GM21515 (cell line): ENCODE measurements around the gene ZNF565.
"Not testable (repeated sequence)": the region's sequence is repeated elsewhere in the genome, so short reads cannot be mapped to it uniquely, and the experiment has no call there.

Experiments used
- ATAC-seq: cut with Tn5 transposase; IDR thresholded peaks from one replicate; pipeline ENCODE4 v1.9.1; 2021; ENCODE audit not compliant: unreplicated experiment

The ZNF565 gene

DNA sequence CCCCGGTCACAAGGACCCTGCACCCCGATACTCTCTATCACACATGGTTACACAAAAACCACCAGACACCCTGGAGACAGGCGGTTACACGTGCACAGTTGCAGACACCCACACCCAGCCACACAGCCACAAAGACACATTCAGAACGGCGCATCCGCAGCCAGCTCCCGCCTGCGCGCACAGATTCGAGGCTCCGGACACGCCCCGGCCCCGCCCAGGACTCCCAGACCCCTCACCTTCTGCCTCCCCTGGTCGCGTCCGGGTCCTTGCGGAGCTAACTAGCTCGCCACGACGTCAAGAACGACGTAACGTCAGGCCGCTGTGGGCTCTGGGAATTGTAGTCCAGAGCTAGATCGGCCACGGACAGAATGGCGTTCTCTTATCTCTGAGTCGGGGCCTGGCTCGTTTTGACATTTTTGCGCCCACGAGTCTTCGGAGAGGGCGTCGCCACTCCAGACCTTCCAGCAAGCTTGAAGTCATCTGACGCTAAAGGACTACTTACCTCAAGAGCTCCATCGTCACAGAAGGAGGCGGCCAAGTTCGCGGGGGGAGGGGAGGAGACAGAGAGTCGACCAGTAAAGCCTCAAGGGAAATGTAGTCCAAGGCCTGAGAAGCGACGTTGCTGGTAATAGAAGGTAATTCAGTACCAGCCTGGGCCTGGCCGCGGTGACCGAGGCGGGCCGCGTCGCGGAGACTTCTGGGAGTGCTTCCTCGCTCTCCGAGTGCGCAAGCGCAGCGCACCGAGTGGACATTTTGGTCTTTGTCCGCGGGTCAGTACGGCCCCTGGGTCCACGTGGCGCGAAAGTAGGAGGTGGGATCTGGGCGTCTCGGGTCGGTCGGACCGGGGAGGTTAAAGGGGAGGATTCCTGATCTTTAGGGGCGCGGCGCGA is at the start of gene ZNF565, which contains the start of gene ZNF146:
Gene ZNF565, minus strand, starts transcription at position 280 of the 890 bp plus-strand sequence. CDS start 12,680 bp downstream, outside the sequence.
Gene ZNF146, plus strand, starts transcription at position 721 of the 890 bp plus-strand sequence. CDS start 21,335 bp downstream, outside the sequence.
- peak; percentile 89 for ATAC-seq

DNA sequence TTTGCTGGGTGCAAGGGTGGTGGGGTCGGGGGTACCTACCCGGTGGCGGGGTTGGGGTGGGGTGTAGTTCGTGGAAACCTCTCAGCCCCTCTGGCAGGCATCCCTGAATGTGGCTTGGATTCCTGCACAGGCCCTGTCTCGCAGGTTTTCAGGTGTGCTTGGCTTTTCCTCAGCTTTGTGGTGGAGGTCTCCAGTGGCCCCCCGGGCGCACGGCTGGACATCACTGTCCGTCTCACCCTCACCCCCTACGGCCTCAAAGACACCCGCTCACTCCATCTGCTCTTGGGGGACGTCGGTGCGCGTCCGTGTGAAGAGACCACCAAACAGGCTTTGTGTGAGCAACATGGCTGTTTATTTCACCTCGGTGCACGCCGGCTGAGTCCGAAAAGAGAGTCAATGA is 44.7 kb upstream of the ZNF565 start:
- ATAC-seq, result no peak

DNA sequence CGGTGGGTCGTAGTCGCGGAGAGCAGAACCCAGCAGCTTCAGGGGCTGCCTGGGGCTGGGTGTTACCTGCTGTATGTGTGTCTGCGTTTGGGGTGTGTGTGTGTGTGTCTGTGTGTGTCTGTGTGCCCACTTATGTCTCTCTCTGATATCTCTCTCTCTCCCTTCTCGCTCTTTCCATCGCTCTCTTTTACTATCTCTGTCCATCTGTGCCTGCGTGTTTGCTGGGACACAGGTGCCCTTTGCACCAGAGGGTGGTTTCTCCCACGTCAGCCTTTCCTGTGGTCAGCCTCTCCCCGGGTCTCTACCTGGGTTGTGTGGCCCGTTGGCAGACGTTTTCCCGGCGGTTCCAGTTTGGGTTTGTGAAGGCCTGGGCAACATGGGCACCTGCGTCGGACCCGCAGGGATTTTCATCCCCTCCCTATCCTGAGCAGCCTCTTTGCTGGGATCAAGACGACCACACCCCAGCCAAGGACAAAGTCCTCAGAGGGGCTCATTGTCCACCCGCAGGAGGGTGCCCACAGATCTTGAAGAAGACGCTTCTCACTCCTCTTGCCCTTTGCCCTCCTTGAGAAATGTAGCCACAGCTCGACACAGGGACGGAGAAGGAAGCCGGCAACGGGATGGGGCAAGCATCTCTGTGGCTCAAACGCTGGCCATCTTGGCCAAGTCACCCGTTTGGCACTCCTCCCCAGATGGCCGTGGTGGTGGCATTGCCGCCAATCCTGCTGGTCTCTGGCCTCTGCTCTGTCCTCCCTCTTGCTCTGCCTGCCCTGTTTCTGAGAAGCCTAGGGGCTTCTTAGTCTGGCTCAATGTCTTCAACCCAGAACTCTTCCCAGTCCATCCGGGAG is 43.8 kb upstream of the ZNF565 start:
- ATAC-seq, result no peak

- no peak for ATAC-seq
These were observed 43.0 kb upstream of the ZNF565 start for GRCh38 chr19:36257520-36257876.

GRCh38 chr19:36256853-36257519 is 42.5 kb upstream of the ZNF565 start:
- no peak for ATAC-seq

DNA sequence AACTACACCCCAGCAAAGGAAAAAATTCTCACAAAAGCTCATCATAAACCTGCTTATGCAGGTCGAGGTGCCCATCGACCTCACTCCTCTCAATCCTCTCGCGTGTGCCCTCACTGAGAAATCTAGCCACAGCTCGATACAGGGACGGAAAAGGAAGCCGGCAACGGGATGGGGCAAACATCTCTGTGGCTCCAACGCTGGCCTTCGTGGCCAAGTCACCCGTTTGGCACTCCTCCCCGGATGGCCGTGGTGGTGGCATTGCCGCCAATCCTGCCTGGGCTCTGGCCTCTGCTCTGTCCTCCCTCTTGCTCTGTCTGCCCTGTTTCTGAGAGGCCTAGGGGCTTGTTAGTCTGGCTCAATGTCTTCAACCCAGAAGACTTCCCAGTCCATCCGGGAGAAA is 41.6 kb upstream of the ZNF565 start:
- no peak for ATAC-seq

DNA sequence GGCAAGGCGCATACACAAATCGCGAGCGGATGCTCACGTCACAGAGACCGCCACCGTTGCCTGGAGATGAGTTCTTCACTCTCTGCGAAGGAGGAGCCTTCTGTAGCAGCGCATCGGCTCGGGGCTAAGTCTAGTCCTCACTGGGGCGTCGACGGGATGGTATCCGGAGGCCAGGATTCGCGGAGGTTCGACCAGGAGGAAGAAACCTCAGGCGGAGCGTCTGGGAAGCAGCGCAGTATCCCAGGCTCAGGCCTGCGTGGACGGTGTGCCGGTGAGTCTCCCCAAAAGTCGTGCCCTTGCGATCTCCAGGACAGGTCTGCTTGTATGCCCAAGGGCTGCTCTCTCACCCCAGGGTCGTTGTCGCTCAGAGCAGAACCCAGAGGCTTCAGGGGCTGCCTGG is 40.9 kb upstream of the ZNF565 start:
- no peak for ATAC-seq

DNA sequence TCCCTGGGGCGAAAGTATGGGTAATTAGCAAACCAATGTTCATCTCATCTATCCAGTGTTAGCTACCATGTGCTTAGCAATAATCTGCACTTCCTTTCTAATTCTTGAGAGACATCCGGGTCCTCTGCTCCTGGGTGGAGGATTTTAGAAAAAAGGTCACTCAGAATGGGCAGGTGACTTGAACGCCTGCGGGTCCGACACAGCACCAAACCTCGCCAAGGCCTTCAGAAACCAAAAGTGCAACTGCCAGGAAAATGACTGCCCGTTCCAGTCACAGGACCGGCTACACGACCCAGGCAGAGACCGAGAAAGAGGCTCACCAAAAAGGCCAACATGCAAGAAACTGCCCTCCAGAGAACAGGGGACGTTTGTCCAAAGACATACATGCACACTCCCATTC is 40.4 kb upstream of the ZNF565 start:
- no peak for ATAC-seq

DNA sequence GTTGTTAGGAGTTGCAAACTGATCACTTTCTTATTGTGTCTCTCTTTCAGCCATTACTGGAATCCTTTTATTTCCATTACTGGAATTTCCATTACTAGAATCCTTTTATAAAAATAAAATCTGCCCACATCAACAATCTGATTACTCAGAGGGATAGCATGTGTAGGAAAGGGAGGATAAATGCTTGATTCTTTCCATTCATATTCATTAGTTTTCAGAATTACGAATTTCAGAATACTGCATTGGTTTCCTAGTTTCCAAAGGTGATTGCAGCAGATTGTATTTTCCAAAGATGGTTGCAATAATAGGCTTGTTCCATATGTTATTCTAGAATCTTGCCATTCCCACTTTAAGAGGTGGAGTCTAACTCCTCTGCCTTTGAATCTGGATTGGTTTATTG is 37.6 kb upstream of the ZNF565 start:
- ATAC-seq, result no peak

GRCh38 chr19:36246006-36246481 is 31.6 kb upstream of the ZNF565 start:
- ATAC-seq, result no peak

- ATAC-seq, result no peak
These were observed 30.9 kb upstream of the ZNF565 start for GRCh38 chr19:36245210-36246005.

DNA sequence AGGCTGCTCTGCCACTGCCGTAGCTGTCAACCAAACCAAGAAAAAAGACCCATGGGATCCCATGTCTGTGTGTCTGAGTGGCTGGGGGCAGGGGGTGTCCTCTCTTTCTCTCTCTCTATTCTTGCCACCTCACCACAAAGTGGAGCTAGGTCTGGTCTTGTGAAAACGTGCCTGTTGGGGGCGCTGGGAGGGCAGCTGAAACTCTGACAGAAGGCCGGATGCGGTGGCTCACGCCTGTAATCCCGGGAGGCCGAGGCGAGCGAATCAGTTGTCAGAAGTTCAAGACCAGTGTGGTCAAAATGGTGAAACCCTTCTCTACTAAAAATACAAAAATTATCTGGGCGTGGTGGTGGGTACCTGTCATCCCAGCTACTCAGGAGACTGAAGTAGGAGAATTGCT is 29.6 kb upstream of the ZNF565 start:
- ATAC-seq, result no peak

- ATAC-seq, result no peak
These were observed 22.5 kb upstream of the ZNF565 start for GRCh38 chr19:36236946-36237310.

DNA sequence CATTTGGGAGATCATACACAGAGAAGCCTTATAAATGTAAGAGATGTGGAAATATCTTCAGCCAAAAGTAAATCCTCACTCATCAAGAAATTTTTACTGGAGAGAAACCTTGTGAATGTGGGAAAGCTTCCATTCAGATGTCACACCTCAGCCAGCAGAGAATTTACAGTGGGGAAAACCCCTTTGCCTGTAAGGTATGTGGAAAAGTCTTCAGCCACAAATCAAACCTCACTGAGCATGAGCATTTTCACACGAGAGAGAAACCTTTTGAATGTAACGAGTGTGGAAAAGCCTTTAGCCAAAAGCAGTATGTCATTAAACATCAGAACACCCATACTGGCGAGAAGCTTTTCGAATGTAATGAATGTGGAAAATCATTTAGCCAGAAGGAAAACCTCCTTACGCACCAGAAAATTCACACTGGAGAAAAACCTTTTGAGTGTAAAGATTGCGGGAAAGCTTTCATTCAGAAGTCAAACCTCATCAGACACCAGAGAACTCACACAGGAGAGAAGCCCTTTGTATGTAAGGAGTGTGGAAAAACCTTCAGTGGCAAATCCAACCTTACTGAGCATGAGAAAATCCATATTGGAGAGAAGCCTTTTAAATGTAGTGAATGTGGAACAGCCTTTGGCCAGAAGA is 22.0 kb upstream of the ZNF565 start:
- no peak for ATAC-seq

DNA sequence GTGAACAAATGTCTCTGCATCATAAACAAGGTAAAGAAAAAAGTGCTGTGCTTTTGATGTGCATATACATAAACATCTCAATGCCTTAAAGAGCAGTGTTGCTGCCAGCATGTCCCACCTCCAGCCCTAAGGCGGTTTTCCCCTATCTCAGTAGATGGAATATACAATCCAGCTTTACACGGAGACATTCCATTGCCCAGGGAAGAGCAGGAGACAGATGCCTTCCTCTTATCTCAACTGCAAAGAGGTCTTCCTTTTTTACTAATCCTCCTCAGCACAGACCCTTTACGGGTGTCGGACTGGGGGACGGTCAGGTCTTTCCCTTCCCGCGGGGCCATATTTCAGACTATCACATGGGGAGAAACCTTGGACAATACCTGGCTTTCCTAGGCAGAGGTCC is 19.2 kb upstream of the ZNF565 start:
- ATAC-seq, result not testable (repeated sequence)

GRCh38 chr19:36225219-36225892 is 10.9 kb upstream of the ZNF565 start:
- ATAC-seq, result no peak

DNA sequence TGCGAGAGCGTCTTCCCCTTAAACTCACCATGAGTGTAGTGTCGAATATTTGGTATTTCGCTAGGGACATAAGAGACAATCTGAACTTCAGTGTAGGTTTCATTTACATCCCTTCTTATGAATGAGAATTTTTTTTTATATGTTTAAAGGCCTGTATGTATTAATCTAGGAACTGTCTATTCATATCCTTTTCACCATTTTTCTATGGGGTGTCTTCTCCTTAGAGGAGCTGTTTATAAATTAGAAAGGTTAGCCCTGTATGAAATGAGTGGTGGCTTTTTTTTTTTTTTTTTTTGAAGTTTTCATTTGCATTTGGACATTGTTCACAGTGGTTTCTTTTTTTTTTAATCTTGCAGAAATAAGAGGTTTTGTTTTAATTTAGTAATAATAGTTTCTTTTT is 8.0 kb upstream of the ZNF565 start:
- ATAC-seq, result no peak

DNA sequence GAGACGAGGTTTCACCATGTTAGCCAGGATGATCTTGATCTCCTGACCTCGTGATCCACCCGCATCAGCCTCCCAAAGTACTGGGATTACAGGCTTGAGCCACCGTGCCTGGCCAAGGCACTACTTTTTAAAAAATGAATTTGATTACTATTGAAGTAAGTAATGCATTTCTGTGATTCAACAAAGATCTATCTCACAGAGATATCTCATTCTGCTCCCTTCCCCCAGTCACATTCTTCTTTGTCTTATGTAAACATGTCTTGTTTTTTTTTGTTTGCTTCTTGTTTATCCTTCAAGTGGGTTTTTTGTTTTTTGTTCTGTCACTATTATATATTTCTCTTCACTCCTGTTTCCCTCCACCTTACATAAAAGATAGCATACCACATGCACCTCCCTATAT is 7.0 kb upstream of the ZNF565 start:
- ATAC-seq, result no peak
